ENCODE measurements around the gene SARNP. TPM values are rescaled to one million over a fixed set of nuclear protein-coding genes. Genes with fewer than 3 reads are reported as not detected.
A peak's percentile ranks its signal among the peaks of the same experiment; 100 is the strongest.

The SARNP gene
- polyA plus RNA-seq, 1 of the 3 experiments (the other 2 are of a cell fraction) = 65.8 TPM

DNA sequence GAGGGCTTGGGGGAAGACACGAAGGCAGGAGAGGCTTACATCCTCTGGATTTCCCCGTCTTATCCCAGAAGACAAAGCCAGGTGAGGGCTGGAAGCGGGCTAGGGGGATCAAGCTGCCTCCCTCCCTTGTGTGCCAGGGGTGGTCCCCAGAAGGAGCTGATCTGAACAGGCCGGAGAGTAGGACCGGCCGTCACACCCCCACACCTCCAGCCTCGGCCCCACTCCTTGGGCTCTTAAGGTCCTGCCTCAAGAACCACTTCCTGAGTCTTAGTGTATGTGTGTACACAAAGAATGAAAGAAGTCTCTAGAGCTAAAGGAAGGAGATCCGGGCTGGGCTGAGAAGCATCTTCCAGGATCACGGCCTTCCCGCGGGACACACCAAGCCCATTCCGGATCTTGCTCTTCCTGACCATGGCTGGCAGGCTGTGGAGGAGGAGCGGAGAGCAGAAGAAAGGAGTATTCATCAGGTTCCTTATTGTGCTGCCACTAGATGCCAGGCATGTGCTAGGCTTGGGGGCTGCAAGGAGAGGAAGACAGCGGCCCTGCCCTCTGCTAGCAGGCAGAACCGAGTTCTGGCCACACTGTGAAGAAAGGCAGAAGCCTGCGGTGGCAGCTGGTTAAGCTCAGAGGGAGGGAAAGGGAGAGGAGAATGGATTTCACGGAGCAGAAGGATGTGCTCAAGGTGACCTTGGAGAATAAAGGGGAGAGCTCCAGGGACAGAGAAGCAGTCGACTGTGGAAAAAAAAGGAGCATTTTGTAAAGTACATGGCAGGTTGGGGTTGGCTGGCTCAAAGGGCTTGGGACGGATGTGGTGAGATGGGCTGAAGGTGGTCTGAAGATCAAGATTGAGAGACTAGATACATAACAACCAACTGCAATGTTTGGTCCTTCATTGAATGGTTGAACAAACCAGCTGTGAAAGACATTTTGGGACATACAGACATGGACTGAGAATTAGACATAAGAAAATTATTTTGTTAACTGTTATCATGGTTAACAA, 87.4 kb downstream of the SARNP start (continued):
- TF ChIP-seq, protein P1, sequence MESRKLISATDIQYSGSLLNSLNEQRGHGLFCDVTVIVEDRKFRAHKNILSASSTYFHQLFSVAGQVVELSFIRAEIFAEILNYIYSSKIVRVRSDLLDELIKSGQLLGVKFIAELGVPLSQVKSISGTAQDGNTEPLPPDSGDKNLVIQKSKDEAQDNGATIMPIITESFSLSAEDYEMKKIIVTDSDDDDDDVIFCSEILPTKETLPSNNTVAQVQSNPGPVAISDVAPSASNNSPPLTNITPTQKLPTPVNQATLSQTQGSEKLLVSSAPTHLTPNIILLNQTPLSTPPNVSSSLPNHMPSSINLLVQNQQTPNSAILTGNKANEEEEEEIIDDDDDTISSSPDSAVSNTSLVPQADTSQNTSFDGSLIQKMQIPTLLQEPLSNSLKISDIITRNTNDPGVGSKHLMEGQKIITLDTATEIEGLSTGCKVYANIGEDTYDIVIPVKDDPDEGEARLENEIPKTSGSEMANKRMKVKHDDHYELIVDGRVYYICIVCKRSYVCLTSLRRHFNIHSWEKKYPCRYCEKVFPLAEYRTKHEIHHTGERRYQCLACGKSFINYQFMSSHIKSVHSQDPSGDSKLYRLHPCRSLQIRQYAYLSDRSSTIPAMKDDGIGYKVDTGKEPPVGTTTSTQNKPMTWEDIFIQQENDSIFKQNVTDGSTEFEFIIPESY (IDR thresholded peaks at IDR 0.05; ENCODE audit: borderline replicate concordance, low read depth) = no peak
- no peak for TF ChIP-seq RXRA (IDR thresholded peaks at IDR 0.05; ENCODE audit: borderline replicate concordance, low read depth)

DNA sequence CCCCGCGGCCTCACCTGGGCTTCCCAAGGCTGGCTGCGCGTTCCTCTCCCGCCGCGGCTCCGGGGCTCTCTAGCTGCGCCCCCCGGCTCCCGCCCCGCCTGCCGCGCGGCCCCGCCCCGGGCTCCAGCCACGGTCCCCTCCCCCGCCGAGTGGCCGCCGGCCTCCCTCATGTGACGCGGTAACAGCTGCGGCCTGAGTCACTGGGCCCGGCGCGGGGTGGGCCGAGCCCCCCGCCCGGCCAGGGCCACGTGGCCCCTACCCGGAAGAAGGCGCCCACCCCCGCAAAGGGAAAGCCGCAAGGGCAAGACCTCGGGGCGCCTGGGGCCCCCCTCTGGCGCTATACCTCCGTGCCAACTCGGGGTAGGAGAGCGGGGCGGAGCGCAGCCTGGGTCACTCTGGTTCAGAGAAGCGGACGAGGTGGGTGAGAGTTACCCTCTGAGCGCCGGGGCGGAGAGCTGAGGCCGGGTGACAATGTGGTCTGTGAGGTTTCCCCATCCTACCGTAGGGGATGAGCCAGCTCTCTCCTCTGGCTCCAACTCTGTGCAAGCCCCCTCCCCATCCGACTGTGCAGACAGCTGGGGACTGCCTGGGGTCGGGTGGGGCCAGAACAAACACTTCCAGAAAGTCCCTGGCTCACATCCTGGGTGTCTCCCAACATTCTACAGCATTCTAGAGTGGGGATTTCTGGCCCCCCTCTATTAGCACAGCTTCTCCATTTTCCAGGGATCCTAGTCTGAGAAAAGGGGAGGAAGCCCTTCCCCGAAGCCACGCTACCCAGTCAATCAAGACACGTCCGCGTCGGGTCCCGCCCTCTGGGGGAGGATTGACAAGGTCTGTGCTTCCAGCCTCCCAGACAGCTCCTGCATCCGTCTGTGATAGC, 88.3 kb downstream of the SARNP start, which contains the start of gene CD63:
TSS of gene CD63 (minus strand) at position 71 of the 880 bp plus-strand sequence. CDS start 668 bp downstream, outside the sequence.
- H3K9me2 ChIP-seq = no peaks in the 10 kb centered on the region
- ChIA-PET CTCF (interaction anchor here (0.8 to 4.6 kb wide), 12 partner anchors 9 to 460 kb away, joined by 3 to 47 read pairs (median 4); partner anchors contain the start of genes RDH5 and SMARCC2), POLR2A (interaction anchor here (0.6 to 2.5 kb wide), 18 partner anchors 8 to 388 kb away, joined by 3 to 14 read pairs (median 4); partner anchors contain the start of genes BLOC1S1, DNAJC14, ORMDL2 and PA2G4)
- H3K4me1 ChIP-seq (ENCODE audit: control insufficient read depth in 1 of 2, insufficient read depth in 2 of 2, low read depth in 1 of 2, low read length in 1 of 2) = peaks cover 0 to 26% of the 10 kb centered on the region in 2 experiments; a peak in 1 of 4 replicates
- peaks cover 47% of the 10 kb centered on the region for H3K79me2 ChIP-seq (ENCODE audit: insufficient read depth)
- H4K20me1 ChIP-seq (ENCODE audit: insufficient read depth) = peaks cover 39% of the 10 kb centered on the region
- H3K36me3 ChIP-seq (replicated peaks in 1 of 2; ENCODE audit: control insufficient read depth in 1 of 2, insufficient read depth in 2 of 2, low read length in 1 of 2) = peaks cover 24 to 30% of the 10 kb centered on the region in 2 experiments
- peak within 1 kb of the TSS; percentile 97 for H3K4me2 ChIP-seq
- H3K27ac ChIP-seq (ENCODE audit: low read depth in 2 of 2, low read length in 1 of 2) = peak within 1 kb of the TSS; percentile 97 to 100
- H3F3A ChIP-seq (replicated peaks; ENCODE audit: insufficient read depth) = peaks cover 31% of the 10 kb centered on the region
- H3K9me3 ChIP-seq = no peaks in the 10 kb centered on the region
- H2AFZ ChIP-seq (ENCODE audit: low read depth) = peak within 1 kb of the TSS; percentile 84
- H3K4me3 ChIP-seq (ENCODE audit: low read depth in 2 of 2, low read length in 1 of 2) = peak within 1 kb of the TSS; percentile 74 to 97
- WGBS (ENCODE audit: low lambda C conversion rate) = 1% methylated on average over 10 of the region's 61 CpGs
- no peaks in the 10 kb centered on the region for H3K27me3 ChIP-seq (ENCODE audit: insufficient read depth)
- DNase-seq = peak; percentile 93
- H3K9ac ChIP-seq = peak within 1 kb of the TSS; percentile 83
- TF ChIP-seq FOXM1 (IDR thresholded peaks at IDR 0.05; ENCODE audit: low read depth) (no peak), JUND (IDR thresholded peaks at IDR 0.05) (peak; percentile 55; the same call in 1 of the 2 replicates), NFIC (IDR thresholded peaks at IDR 0.05; ENCODE audit: borderline replicate concordance) (0 out of 2 replicates have a peak, but pooled peaks have one; percentile 51), YY1 (IDR thresholded peaks at IDR 0.05; ENCODE audit: low read depth) (no peak), CHD2 (IDR thresholded peaks at IDR 0.05; ENCODE audit: low read length, partially characterized antibody) (peak; percentile 36), NRF1 (IDR thresholded peaks at IDR 0.05; ENCODE audit: low read depth, low read length) (no peak), POLR2AphosphoS5 (IDR thresholded peaks at IDR 0.05; ENCODE audit: low read depth, low read length) (peak; percentile 54; the same call in 1 of the 2 replicates), RFX5 (IDR thresholded peaks at IDR 0.05; ENCODE audit: low read length) (no peak), TEAD4 (IDR thresholded peaks at IDR 0.05; ENCODE audit: borderline replicate concordance, insufficient read depth) (peak; percentile 37), RCOR1 (IDR thresholded peaks at IDR 0.05; ENCODE audit: low read length) (no peak), ELF1 (IDR thresholded peaks at IDR 0.05) (peak; percentile 88), SMC3 (IDR thresholded peaks at IDR 0.05; ENCODE audit: low read depth, low read length) (no peak), SIN3A (IDR thresholded peaks at IDR 0.05; ENCODE audit: borderline replicate concordance, low read depth, low read length) (peak; percentile 84; the same call in 1 of the 2 replicates), GATA2 (CRISPR knock-in tag; IDR thresholded peaks at IDR 0.05) (no peak), GABPA (IDR thresholded peaks at IDR 0.05; ENCODE audit: low read depth) (no peak), RXRA (IDR thresholded peaks at IDR 0.05; ENCODE audit: borderline replicate concordance, low read depth) (peak; percentile 65; the same call in 1 of the 2 replicates)
- TF ChIP-seq, protein P2, sequence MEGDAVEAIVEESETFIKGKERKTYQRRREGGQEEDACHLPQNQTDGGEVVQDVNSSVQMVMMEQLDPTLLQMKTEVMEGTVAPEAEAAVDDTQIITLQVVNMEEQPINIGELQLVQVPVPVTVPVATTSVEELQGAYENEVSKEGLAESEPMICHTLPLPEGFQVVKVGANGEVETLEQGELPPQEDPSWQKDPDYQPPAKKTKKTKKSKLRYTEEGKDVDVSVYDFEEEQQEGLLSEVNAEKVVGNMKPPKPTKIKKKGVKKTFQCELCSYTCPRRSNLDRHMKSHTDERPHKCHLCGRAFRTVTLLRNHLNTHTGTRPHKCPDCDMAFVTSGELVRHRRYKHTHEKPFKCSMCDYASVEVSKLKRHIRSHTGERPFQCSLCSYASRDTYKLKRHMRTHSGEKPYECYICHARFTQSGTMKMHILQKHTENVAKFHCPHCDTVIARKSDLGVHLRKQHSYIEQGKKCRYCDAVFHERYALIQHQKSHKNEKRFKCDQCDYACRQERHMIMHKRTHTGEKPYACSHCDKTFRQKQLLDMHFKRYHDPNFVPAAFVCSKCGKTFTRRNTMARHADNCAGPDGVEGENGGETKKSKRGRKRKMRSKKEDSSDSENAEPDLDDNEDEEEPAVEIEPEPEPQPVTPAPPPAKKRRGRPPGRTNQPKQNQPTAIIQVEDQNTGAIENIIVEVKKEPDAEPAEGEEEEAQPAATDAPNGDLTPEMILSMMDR (IDR thresholded peaks at IDR 0.05) = no peak
- TF ChIP-seq, protein P3, sequence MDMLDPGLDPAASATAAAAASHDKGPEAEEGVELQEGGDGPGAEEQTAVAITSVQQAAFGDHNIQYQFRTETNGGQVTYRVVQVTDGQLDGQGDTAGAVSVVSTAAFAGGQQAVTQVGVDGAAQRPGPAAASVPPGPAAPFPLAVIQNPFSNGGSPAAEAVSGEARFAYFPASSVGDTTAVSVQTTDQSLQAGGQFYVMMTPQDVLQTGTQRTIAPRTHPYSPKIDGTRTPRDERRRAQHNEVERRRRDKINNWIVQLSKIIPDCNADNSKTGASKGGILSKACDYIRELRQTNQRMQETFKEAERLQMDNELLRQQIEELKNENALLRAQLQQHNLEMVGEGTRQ (IDR thresholded peaks at IDR 0.05; ENCODE audit: borderline replicate concordance, low read depth, low read length) = peak; percentile 68
- TF ChIP-seq, protein P4, sequence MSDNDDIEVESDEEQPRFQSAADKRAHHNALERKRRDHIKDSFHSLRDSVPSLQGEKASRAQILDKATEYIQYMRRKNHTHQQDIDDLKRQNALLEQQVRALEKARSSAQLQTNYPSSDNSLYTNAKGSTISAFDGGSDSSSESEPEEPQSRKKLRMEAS (IDR thresholded peaks at IDR 0.05; ENCODE audit: low read depth) = peak; percentile 92
- TF ChIP-seq, protein P1 (IDR thresholded peaks at IDR 0.05; ENCODE audit: borderline replicate concordance, low read depth) = no peak

Data from SK-N-SH (cell line).